Epithelial cell of proximal tubule (primary cell): ENCODE results near the gene PLCH2. TPM values are rescaled to one million over a fixed set of nuclear protein-coding genes. Genes with fewer than 3 reads are reported as not detected.
"Not testable (repeated sequence)": the region's sequence is repeated elsewhere in the genome, so short reads cannot be mapped to it uniquely, and the experiment has no call there.

Source experiments
- DNase-seq: peaks from one replicate; pipeline ENCODE4 v3.0.0-alpha.2; 2011; ENCODE audit warnings: low read depth
- H3K4me3 ChIP-seq: 2 replicates; pipeline ENCODE4 v1.5.1; 2011; ENCODE audit warnings: low read depth, mild to moderate bottlenecking, low read length
- total RNA-seq: library from RNA; depleted of rRNA; stranded (reverse); fragments of >200 nt; gene quantifications from 2 replicates; pipeline ENCODE4 v1.2.3, GENCODE V29; 2015
- TF ChIP-seq, protein P1 (sequence below): conservative IDR thresholded peaks from 2 replicates; pipeline ENCODE4 v1.5.1; 2012; ENCODE audit warnings: low read depth, mild to moderate bottlenecking, low read length

Gene PLCH2
- total RNA-seq, 1 donor from 2014 or later = 0.12 TPM

- H3K4me3 ChIP-seq = no peak overlapping the region
- TF ChIP-seq, protein P1, sequence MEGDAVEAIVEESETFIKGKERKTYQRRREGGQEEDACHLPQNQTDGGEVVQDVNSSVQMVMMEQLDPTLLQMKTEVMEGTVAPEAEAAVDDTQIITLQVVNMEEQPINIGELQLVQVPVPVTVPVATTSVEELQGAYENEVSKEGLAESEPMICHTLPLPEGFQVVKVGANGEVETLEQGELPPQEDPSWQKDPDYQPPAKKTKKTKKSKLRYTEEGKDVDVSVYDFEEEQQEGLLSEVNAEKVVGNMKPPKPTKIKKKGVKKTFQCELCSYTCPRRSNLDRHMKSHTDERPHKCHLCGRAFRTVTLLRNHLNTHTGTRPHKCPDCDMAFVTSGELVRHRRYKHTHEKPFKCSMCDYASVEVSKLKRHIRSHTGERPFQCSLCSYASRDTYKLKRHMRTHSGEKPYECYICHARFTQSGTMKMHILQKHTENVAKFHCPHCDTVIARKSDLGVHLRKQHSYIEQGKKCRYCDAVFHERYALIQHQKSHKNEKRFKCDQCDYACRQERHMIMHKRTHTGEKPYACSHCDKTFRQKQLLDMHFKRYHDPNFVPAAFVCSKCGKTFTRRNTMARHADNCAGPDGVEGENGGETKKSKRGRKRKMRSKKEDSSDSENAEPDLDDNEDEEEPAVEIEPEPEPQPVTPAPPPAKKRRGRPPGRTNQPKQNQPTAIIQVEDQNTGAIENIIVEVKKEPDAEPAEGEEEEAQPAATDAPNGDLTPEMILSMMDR = no peak
- DNase-seq = no peak
These were observed 23.2 kb upstream of the PLCH2 start for GRCh38 chr1:2452932-2453315.

- TF ChIP-seq, protein P1 = no peak
- no peak for DNase-seq
- no peak overlapping the region for H3K4me3 ChIP-seq
These were observed 21.9 kb upstream of the PLCH2 start for GRCh38 chr1:2454227-2454626.

DNA sequence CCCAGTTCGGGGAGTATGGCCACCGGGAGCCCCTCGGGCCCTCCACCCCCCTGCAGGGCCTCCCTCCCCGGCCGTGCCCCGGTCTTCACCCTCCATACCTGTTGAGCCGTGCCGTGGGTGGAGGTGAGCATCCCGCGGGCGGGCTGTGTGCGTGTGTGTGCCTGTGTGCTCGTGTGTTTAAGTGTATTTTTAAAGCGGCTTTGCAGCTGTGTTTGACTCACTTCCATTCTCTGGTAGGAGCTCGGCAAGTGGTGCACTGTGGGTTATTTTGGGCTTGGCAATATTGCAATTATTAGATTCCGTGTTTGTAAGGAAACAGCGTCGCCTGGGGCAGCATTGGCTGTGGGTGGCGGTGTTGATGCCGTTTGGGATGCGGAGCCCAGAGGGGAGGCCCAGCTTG, 20.3 kb upstream of the PLCH2 start:
- no peak overlapping the region for H3K4me3 ChIP-seq
- DNase-seq = no peak
- TF ChIP-seq, protein P1 = no peak

- TF ChIP-seq, protein P1 = no peak
- no peak overlapping the region for H3K4me3 ChIP-seq
- DNase-seq = no peak
These were observed 18.6 kb upstream of the PLCH2 start for GRCh38 chr1:2457444-2457843.

- TF ChIP-seq, protein P1 = no peak
- no peak for DNase-seq
- no peak overlapping the region for H3K4me3 ChIP-seq
These were observed 17.4 kb upstream of the PLCH2 start for GRCh38 chr1:2458687-2459086.

DNA sequence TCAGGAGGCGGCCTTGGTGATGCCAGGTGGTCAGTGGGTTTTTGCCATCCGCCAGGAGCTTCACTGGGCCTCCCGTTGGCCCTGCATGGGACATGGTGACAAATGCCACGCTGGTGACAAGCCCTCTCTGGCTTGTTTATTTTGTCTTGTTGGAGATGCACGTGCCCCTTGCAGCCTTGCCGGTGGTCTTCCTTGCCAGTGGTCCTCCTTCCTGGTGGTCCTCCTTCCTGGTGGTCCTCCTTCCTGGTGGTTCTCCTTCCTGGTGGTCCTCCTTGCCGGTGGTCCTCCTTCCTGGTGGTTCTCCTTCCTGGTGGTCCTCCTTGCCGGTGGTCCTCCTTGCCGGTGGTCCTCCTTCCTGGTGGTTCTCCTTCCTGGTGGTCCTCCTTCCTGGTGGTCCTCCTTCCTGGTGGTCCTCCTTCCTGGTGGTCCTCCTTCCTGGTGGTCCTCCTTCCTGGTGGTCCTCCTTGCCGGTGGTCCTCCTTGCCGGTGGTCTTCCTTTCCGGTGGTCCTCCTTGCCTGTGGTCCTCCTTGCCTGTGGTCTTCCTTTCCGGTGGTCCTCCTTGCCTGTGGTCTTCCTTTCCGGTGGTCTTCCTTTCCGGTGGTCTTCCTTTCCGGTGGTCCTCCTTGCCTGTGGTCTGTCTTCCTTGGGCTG, 16.9 kb upstream of the PLCH2 start:
- DNase-seq = not testable (repeated sequence)

GRCh38 chr1:2459757-2460156, 16.3 kb upstream of the PLCH2 start:
- TF ChIP-seq, protein P1 = peak; percentile 53
- H3K4me3 ChIP-seq = no peak overlapping the region
- no peak for DNase-seq

More for the DNA sequence above, 16.9 kb upstream of the PLCH2 start:
- not testable (repeated sequence) for H3K4me3 ChIP-seq
